Trophoblast cell (in vitro differentiated cells and primary cell): ENCODE measurements around the gene PLEKHH1.

Experiments used
- DNase-seq, 2 donors: peaks; one replicate each; pipeline ENCODE4 v3.0.0-alpha.2; 2016
- H2AFZ ChIP-seq: 2 replicates; pipeline ENCODE4 v1.6.1; 2013; ENCODE audit warnings: low read length, moderate library complexity, mild to moderate bottlenecking; ENCODE audit not compliant: insufficient read depth, poor library complexity
- H2AK5ac ChIP-seq: 2 replicates; pipeline ENCODE4 v1.6.1; 2013; ENCODE audit warnings: mild to moderate bottlenecking, low read length
- H2BK120ac ChIP-seq: 2 replicates; pipeline ENCODE4 v1.6.1; 2013; ENCODE audit warnings: low read length, mild to moderate bottlenecking, moderate library complexity; ENCODE audit not compliant: insufficient read depth, poor library complexity
- H2BK12ac ChIP-seq: 2 replicates; pipeline ENCODE4 v1.6.1; 2013; ENCODE audit warnings: mild to moderate bottlenecking, low read length, moderate library complexity
- H2BK5ac ChIP-seq: 2 replicates; pipeline ENCODE4 v1.6.1; 2013; ENCODE audit warnings: low read length, low read depth, moderate library complexity, mild to moderate bottlenecking; ENCODE audit not compliant: poor library complexity
- H3K14ac ChIP-seq: 2 replicates; pipeline ENCODE4 v1.6.1; 2013; ENCODE audit warnings: mild to moderate bottlenecking, low read length
- H3K18ac ChIP-seq: 2 replicates; pipeline ENCODE4 v1.6.1; 2013; ENCODE audit warnings: mild to moderate bottlenecking, low read length
- H3K23ac ChIP-seq: 2 replicates; pipeline ENCODE4 v1.6.1; 2013; ENCODE audit warnings: low read length
- H3K27ac ChIP-seq: 2 replicates; pipeline ENCODE4 v1.5.1; 2013; ENCODE audit warnings: low read depth, mild to moderate bottlenecking, inconsistent platforms, low read length, moderate library complexity
- H3K27me3 ChIP-seq: 2 replicates; pipeline ENCODE4 v1.6.1; 2013; ENCODE audit warnings: inconsistent platforms, mild to moderate bottlenecking, low read length, moderate library complexity; ENCODE audit not compliant: insufficient read depth
- H3K36me3 ChIP-seq, 2 experiments: 1 replicate in 1 of 2; 2 replicates in 1 of 2; pipeline ENCODE4 v1.6.1; 2013; ENCODE audit warnings: low read length in 2 of 2, mild to moderate bottlenecking in 2 of 2, moderate library complexity in 1 of 2; ENCODE audit not compliant: insufficient read depth in 2 of 2, control insufficient read depth in 1 of 2
- H3K4ac ChIP-seq: 2 replicates; pipeline ENCODE4 v1.6.1; 2013; ENCODE audit warnings: low read depth, mild to moderate bottlenecking, low read length, moderate library complexity
- H3K4me1 ChIP-seq, 2 experiments: 1 replicate in 1 of 2; 2 replicates in 1 of 2; pipeline ENCODE4 v1.6.1; 2013; ENCODE audit warnings: low read length in 2 of 2, mild to moderate bottlenecking in 2 of 2, moderate library complexity in 1 of 2; ENCODE audit not compliant: insufficient read depth in 2 of 2, control insufficient read depth in 1 of 2
- H3K4me2 ChIP-seq: 2 replicates; pipeline ENCODE4 v1.6.1; 2013; ENCODE audit warnings: inconsistent platforms, mild to moderate bottlenecking, low read length, moderate library complexity
- H3K4me3 ChIP-seq: 2 replicates; pipeline ENCODE4 v1.5.1; 2013; ENCODE audit warnings: mild to moderate bottlenecking, low read depth, low read length, inconsistent platforms
- H3K79me1 ChIP-seq: one replicate; pipeline ENCODE4 v1.6.1; 2013; ENCODE audit warnings: low read length
- H3K79me2 ChIP-seq: 2 replicates; pipeline ENCODE4 v1.6.1; 2013; ENCODE audit warnings: low read length, mild to moderate bottlenecking; ENCODE audit not compliant: control insufficient read depth, insufficient read depth, poor library complexity
- H3K9ac ChIP-seq: 2 replicates; pipeline ENCODE4 v1.6.1; 2013; ENCODE audit warnings: mild to moderate bottlenecking, low read length
- H3K9me3 ChIP-seq: 2 replicates; pipeline ENCODE4 v1.6.1; 2013; ENCODE audit warnings: low read depth, mild to moderate bottlenecking, control low read depth, inconsistent platforms, low read length; ENCODE audit not compliant: insufficient read depth
- H4K12ac ChIP-seq: 2 replicates; pipeline ENCODE4 v1.6.1; 2013; ENCODE audit warnings: low read depth, mild to moderate bottlenecking, low read length, moderate library complexity
- H4K8ac ChIP-seq: 2 replicates; pipeline ENCODE4 v1.6.1; 2013; ENCODE audit warnings: low read depth, mild to moderate bottlenecking, low read length, moderate library complexity
- H4K91ac ChIP-seq: one replicate; pipeline ENCODE4 v1.6.1; 2013; ENCODE audit warnings: low read depth, mild to moderate bottlenecking, low read length, moderate library complexity
- WGBS: extraction: QIAGEN DNeasy Blood & Tissue Kit; methylation state at CpG from one replicate; pipeline ENCODE4 v1.1.7; 2013; ENCODE audit warnings: missing lambda C conversion rate; ENCODE audit not compliant: insufficient read length, insufficient coverage; ENCODE audit errors: extremely low coverage; 5-methylcytosine and 5-hydroxymethylcytosine counted together

The PLEKHH1 gene

GRCh38 chr14:67517083-67517482 is 16.0 kb upstream of the PLEKHH1 start:
- no CpG with 5 or more reads among the region's 12 CpGs for WGBS
- H3K4me2 ChIP-seq: no peak overlapping the region
- H3K36me3 ChIP-seq: no peaks in the 10 kb centered on the region
- no peaks in the 10 kb centered on the region for H3K79me1 ChIP-seq
- H3K79me2 ChIP-seq: no peaks in the 10 kb centered on the region
- H2AK5ac ChIP-seq: no peak overlapping the region
- no peak overlapping the region for H4K8ac ChIP-seq
- H3K4me1 ChIP-seq: peaks cover 4 to 11% of the 10 kb centered on the region in 2 experiments
- no peak overlapping the region for H3K18ac ChIP-seq
- no peak overlapping the region for H2BK5ac ChIP-seq
- H3K9ac ChIP-seq: no peak overlapping the region
- H2BK12ac ChIP-seq: no peak overlapping the region
- no peak overlapping the region for H3K4ac ChIP-seq
- no peak overlapping the region for H4K91ac ChIP-seq
- no peak overlapping the region for H3K14ac ChIP-seq
- H3K27ac ChIP-seq: no peak overlapping the region
- H4K12ac ChIP-seq: no peak overlapping the region
- DNase-seq: no peak
- no peaks in the 10 kb centered on the region for H3K9me3 ChIP-seq
- no peak overlapping the region for H2AFZ ChIP-seq
- no peak overlapping the region for H3K23ac ChIP-seq
- peaks cover 29% of the 10 kb centered on the region for H3K27me3 ChIP-seq
- no peak overlapping the region for H2BK120ac ChIP-seq
- no peak overlapping the region for H3K4me3 ChIP-seq

- no peak overlapping the region for H3K14ac ChIP-seq
- H4K8ac ChIP-seq: no peak overlapping the region
- peaks cover 25% of the 10 kb centered on the region for H3K27me3 ChIP-seq
- H3K18ac ChIP-seq: no peak overlapping the region
- no peak overlapping the region for H2AFZ ChIP-seq
- H3K4me3 ChIP-seq: no peak overlapping the region
- H2AK5ac ChIP-seq: no peak overlapping the region
- no peaks in the 10 kb centered on the region for H3K36me3 ChIP-seq
- H3K4me2 ChIP-seq: no peak overlapping the region
- no peak overlapping the region for H4K12ac ChIP-seq
- H4K91ac ChIP-seq: no peak overlapping the region
- H3K23ac ChIP-seq: no peak overlapping the region
- H3K9me3 ChIP-seq: no peaks in the 10 kb centered on the region
- DNase-seq: no peak
- H3K27ac ChIP-seq: no peak overlapping the region
- no CpG with 5 or more reads among the region's 5 CpGs for WGBS
- no peak overlapping the region for H3K9ac ChIP-seq
- H3K4me1 ChIP-seq: peaks cover 4 to 11% of the 10 kb centered on the region in 2 experiments
- H3K79me1 ChIP-seq: no peaks in the 10 kb centered on the region
- H2BK12ac ChIP-seq: no peak overlapping the region
- no peak overlapping the region for H2BK5ac ChIP-seq
- no peak overlapping the region for H2BK120ac ChIP-seq
- no peak overlapping the region for H3K4ac ChIP-seq
- no peaks in the 10 kb centered on the region for H3K79me2 ChIP-seq
Observed at GRCh38 chr14:67519406-67519805, 13.7 kb upstream of the PLEKHH1 start.

DNA sequence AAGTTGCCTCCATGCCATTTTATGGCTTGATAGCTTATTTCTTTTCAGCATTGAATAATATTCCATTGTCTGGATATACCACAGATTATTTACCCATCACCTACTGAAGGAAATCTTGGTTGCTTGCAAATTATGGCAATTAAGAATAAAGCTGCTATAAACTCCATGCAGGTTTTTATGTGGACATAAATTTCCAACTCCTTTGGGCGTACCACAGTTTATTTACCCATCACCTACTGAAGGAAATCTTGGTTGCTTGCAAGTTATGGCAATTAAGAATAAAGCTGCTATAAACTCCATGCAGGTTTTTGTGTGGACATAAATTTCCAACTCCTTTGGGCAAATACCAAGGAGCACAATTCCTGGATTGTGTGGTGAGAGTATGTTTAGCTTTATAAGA is 12.6 kb upstream of the PLEKHH1 start:
- no peak overlapping the region for H4K91ac ChIP-seq
- no peak overlapping the region for H2BK120ac ChIP-seq
- H3K27ac ChIP-seq: no peak overlapping the region
- no peaks in the 10 kb centered on the region for H3K9me3 ChIP-seq
- H3K4me2 ChIP-seq: no peak overlapping the region
- peaks cover 14% of the 10 kb centered on the region for H3K27me3 ChIP-seq
- no peak overlapping the region for H3K14ac ChIP-seq
- H3K4me1 ChIP-seq: peaks cover 2% of the 10 kb centered on the region in 2 experiments
- H3K4me3 ChIP-seq: no peak overlapping the region
- H4K8ac ChIP-seq: no peak overlapping the region
- H3K4ac ChIP-seq: no peak overlapping the region
- H3K18ac ChIP-seq: no peak overlapping the region
- no peak overlapping the region for H2BK5ac ChIP-seq
- no peak overlapping the region for H2AK5ac ChIP-seq
- no peaks in the 10 kb centered on the region for H3K79me2 ChIP-seq
- H3K79me1 ChIP-seq: no peaks in the 10 kb centered on the region
- no peak overlapping the region for H2AFZ ChIP-seq
- no CpG with 5 or more reads among the region's 1 CpG for WGBS
- no peak overlapping the region for H3K9ac ChIP-seq
- no peak overlapping the region for H4K12ac ChIP-seq
- no peak for DNase-seq
- no peak overlapping the region for H3K23ac ChIP-seq
- no peak overlapping the region for H2BK12ac ChIP-seq
- H3K36me3 ChIP-seq: no peaks in the 10 kb centered on the region

GRCh38 chr14:67522270-67522669 is 10.8 kb upstream of the PLEKHH1 start:
- DNase-seq: no peak
- no peak overlapping the region for H3K14ac ChIP-seq
- no peak overlapping the region for H2AFZ ChIP-seq
- no peak overlapping the region for H4K8ac ChIP-seq
- no peak overlapping the region for H3K23ac ChIP-seq
- H2BK120ac ChIP-seq: no peak overlapping the region
- H2BK5ac ChIP-seq: no peak overlapping the region
- H4K91ac ChIP-seq: no peak overlapping the region
- H3K27me3 ChIP-seq: no peaks in the 10 kb centered on the region
- no peak overlapping the region for H3K27ac ChIP-seq
- H3K18ac ChIP-seq: no peak overlapping the region
- H3K79me2 ChIP-seq: no peaks in the 10 kb centered on the region
- no peak overlapping the region for H2BK12ac ChIP-seq
- H3K4me3 ChIP-seq: no peak overlapping the region
- no CpG with 5 or more reads among the region's 2 CpGs for WGBS
- H3K36me3 ChIP-seq: no peaks in the 10 kb centered on the region
- no peaks in the 10 kb centered on the region for H3K4me1 ChIP-seq
- H3K9ac ChIP-seq: no peak overlapping the region
- no peak overlapping the region for H3K4ac ChIP-seq
- H3K9me3 ChIP-seq: no peaks in the 10 kb centered on the region
- H4K12ac ChIP-seq: no peak overlapping the region
- H3K79me1 ChIP-seq: no peaks in the 10 kb centered on the region
- no peak overlapping the region for H3K4me2 ChIP-seq
- no peak overlapping the region for H2AK5ac ChIP-seq
